HEK293 (cell line): ENCODE results near the gene AKAP6.

Experiments
- SCRT1 ChIP-seq: fragments of 450-650 bp; formaldehyde crosslinking; IDR thresholded peaks from 2 replicates; pipeline ENCODE4 v1.5.1; 2016; ENCODE audit warnings: missing biosample characterization, missing genetic modification characterization, borderline replicate concordance
- YY1 ChIP-seq: fragments of 450-650 bp; formaldehyde crosslinking; IDR thresholded peaks from 2 replicates; pipeline ENCODE4 v1.5.1; 2018; ENCODE audit warnings: missing biosample characterization, missing genetic modification characterization
- ZNF223 ChIP-seq: fragments of 450-650 bp; formaldehyde crosslinking; IDR thresholded peaks from 2 replicates; pipeline ENCODE4 v1.5.1; 2016; ENCODE audit warnings: missing biosample characterization, missing genetic modification characterization

DNA sequence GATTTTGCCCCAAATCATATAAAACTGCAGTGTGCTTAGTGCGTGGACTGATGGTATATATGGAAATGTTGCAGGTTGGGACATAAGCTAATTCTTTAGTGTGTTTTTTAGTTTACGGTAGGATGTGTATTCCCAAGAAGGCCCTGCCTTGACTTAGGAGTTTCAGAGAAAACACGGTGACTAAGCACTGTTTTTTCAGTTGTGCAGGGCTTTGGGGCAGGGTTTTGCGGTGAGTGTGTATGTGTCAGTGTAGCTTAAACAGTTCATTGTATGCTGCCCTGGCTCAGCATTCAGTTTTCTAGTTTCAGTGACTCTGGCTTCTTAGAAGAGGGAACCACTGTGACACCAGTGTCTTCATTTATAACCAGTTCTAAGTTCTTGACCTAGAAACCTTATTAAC lies 101.2 kb downstream of the AKAP6 start:
- TF ChIP-seq YY1 (tag by site-specific recombination), result no peak
- no peak for TF ChIP-seq ZNF223
- no peak for TF ChIP-seq SCRT1 (tag by site-specific recombination)
